Adrenal gland (tissue), 5 donors: Measurements from ENCODE around the gene TARBP2.

Experiments used
- POLR2A ChIP-seq, 2 donors: fragments of 450-650 bp; IDR thresholded peaks; one replicate each; pipeline ENCODE4 v1.6.1; 2017; ENCODE audit warnings: antibody characterized with exemption in 2 of 2, mild to moderate bottlenecking in 2 of 2, moderate library complexity in 1 of 2
- TF ChIP-seq, protein P1 (sequence below), 6 experiments: fragments of 450-650 bp in 4 of 6; fragments of 200-600 bp in 2 of 6; sonication (generic) in 1 of 6; IDR thresholded peaks; 1 replicate in 5 of 6; 2 replicates in 1 of 6; pipeline versions ENCODE4 v1.5.1 to v1.8.0; 2016 to 2021; ENCODE audit warnings: antibody characterized with exemption in 6 of 6, mild to moderate bottlenecking in 2 of 6, moderate library complexity in 1 of 6
- donor health status: DM: no; HTN: no; CAD: no.

DNA sequence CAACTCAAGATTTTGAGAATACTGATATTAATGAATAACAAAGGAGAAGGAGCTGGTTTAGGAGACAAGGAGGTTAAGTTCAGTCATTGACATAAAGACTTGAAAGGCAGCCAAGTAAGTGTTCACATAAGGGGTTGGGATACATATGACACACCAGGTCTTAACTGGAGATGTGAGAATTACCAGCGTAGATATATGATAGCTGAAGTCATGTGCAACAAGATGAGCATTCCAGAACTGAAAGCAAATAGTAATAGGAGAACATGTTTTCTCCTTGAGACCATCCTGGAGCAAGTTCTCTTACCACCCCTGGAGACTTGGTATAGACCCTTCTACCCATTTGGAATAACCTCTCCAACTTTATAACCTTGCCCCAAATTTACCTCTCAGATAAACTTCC lies 49.5 kb downstream of the TARBP2 start:
- TF ChIP-seq, protein P1, sequence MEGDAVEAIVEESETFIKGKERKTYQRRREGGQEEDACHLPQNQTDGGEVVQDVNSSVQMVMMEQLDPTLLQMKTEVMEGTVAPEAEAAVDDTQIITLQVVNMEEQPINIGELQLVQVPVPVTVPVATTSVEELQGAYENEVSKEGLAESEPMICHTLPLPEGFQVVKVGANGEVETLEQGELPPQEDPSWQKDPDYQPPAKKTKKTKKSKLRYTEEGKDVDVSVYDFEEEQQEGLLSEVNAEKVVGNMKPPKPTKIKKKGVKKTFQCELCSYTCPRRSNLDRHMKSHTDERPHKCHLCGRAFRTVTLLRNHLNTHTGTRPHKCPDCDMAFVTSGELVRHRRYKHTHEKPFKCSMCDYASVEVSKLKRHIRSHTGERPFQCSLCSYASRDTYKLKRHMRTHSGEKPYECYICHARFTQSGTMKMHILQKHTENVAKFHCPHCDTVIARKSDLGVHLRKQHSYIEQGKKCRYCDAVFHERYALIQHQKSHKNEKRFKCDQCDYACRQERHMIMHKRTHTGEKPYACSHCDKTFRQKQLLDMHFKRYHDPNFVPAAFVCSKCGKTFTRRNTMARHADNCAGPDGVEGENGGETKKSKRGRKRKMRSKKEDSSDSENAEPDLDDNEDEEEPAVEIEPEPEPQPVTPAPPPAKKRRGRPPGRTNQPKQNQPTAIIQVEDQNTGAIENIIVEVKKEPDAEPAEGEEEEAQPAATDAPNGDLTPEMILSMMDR (IDR thresholded peaks at IDR 0.05), result no peak
- TF ChIP-seq POLR2A (IDR thresholded peaks at IDR 0.05), result no peak
